GM12873 (cell line): ENCODE results near the gene COX4I1.

Source experiments
- TF ChIP-seq, protein P1 (sequence below): IDR thresholded peaks from 2 replicates; pipeline ENCODE4 v1.5.1; 2012; ENCODE audit warnings: low read depth, mild to moderate bottlenecking, moderate library complexity, low read length, control low read depth; ENCODE audit not compliant: insufficient read depth; ENCODE audit errors: missing control alignments

Gene COX4I1

DNA sequence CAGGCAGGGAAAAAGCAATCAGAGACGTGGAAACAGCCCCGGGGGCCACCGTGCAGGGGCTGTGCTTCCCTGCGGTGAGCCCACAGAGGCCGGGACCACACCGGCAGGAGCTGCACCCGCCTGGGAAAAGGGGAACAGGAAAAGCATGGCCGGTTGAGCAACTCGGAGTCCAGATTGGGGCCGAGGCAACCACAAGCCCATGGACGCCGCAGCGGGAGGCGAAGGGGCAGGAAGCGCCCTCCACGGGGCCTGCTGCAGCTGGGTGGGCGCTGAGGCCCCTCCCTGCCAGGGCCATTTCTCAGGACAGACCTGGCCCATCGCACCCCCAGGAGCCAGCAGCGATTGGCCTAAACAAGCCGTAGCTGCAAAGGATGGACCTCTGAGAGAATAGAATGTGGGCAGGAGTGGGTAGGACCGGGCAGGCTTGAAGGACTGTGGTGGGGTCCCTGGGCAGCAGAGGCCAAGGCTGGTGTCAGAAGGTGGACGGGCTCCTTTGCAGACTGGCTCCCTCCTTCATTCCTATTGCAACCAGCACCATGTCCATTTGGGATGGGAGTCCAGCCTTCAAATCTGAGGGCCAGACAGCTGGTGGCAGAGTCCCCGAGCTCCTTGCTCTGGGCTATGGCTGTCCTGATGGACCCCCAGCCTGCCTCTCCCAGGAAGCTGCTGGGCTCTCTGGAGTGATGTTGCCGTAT is 30.4 kb downstream of the COX4I1 start:
- TF ChIP-seq, protein P1, sequence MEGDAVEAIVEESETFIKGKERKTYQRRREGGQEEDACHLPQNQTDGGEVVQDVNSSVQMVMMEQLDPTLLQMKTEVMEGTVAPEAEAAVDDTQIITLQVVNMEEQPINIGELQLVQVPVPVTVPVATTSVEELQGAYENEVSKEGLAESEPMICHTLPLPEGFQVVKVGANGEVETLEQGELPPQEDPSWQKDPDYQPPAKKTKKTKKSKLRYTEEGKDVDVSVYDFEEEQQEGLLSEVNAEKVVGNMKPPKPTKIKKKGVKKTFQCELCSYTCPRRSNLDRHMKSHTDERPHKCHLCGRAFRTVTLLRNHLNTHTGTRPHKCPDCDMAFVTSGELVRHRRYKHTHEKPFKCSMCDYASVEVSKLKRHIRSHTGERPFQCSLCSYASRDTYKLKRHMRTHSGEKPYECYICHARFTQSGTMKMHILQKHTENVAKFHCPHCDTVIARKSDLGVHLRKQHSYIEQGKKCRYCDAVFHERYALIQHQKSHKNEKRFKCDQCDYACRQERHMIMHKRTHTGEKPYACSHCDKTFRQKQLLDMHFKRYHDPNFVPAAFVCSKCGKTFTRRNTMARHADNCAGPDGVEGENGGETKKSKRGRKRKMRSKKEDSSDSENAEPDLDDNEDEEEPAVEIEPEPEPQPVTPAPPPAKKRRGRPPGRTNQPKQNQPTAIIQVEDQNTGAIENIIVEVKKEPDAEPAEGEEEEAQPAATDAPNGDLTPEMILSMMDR: no peak

DNA sequence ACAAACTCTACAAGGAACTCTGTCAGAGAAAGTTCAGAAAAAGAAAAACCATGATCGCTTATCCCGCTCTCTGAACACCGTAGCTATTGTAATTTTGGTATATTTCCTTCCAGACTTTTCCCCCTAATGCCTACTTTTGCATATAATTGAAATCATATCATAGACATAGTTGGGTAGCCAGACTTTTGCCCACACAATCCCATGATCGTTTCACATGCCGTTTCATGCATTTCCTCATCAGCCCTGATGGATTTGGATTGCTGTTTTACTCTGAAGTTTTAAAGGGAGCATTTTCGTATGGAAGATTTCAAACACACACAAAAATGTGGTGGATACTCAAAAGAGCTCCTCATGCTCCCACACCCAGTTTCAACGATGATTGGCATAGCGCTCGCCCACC is 31.3 kb downstream of the COX4I1 start:
- TF ChIP-seq, protein P1: no peak

DNA sequence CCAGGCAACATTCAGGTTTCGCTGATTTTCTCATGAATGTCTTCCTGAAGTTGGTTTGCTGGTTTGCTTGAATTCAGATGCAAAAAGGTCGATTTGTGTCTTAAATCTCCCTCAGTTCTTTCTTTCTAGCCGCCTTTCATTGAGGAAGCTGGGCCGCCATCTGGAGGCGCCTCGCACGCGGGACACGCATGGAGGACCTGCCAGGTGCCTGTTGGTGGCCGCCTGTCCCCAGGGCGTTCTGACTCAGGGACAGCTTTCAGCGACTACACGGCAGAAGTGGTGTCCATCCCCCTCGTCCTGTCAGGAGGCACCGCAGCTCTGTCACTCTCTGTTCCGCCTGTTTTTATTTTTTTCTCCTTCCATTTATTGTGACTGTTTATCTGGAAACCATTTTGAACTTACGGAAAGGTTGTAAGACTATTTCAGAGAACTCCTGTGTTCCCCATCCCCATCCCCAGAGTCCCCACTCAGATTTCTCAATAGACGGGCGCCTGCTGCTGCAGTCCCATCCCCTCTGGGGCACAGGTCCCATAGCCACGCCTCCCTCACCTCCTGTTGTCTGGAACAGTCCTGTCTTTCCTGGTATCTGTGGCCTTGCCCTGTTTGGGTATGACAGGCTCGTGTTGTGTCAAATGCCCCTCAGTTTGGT is 33.2 kb downstream of the COX4I1 start:
- TF ChIP-seq, protein P1: no peak

DNA sequence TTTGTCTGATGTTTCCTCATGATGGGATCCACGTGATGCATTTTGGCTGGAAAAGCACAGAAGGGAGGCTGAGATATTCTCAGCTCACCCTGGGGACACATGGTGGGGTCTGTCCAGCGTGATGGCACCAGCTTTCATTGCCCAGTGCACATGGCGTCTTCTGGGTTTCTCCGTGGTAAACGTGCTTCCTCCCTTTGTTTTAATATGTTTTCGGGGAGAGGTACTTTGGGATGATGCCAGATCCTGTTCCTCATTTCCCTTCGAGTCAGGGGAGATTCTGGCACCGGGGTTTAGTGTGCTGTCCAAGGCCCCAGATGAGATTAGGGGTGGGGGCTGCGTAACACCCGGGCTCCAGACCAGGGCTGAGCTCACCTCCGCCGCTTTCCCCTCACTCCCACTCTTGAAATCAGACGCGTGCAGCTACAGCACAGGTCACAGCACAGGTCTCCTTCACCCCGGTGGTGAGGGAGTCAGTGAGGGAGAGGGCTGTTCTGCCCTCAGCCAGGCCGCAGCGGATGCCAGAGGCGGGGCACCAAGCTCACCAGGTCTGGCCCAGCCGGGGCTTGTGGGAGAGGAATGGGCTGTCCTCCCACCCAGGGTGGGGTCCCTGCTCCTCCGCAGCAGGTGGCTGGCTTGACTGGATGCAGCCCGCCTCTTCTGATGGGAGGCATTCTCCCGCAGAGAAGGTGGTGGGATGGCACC is 33.9 kb downstream of the COX4I1 start:
- TF ChIP-seq, protein P1: no peak

DNA sequence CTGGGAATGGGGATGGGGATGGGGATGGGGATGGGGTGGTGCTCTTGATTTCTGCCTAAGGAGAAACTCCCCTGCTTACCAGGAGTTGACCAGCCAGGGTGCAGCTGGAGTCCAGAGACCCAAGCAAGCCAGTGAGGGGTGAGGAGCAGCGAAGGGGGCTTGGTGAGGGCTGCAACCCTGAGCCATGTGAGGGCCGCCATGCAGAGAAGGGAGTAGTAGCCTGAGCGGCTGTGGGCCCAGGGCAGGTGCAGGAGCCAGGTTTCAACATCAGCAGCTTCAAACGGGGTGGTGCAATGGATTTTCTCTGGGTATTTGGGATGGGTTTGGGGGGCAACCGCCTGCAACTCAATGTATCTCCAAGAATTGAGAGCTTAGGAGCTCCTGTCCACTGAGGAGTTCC is 35.2 kb downstream of the COX4I1 start:
- TF ChIP-seq, protein P1: no peak

DNA sequence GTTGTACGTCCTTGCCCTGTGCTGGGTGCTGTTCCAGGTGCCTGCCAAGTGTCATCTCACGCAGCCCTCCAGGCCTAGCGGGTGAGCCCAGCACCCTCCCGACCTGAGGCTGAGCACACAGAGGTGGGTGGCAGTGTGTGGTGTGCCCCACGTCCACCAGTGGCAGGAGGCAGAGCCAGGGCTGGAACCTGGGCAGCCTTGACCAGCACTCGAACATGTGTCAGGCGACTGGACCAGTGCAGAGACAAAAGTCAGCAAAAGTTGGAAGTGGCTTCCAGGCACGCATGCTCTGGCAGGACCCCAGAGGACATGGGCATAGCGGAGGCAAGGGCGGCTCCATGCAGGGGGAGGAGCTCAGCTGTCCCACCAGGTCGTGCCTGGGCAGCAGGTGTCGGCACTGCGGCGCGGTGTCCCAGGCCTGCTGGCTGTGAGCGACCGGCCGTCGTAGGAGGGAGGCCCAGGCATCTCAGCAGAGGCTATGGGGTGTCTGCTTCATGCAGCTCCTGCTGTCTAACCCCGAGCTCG is 35.8 kb downstream of the COX4I1 start:
- TF ChIP-seq, protein P1: no peak
